ENCODE data around the gene NAALADL2. TPM values are rescaled to one million over a fixed set of nuclear protein-coding genes. Genes with fewer than 3 reads are reported as not detected.
"Not testable (repeated sequence)": the region's sequence is repeated elsewhere in the genome, so short reads cannot be mapped to it uniquely, and the experiment has no call there.

Gene NAALADL2
- total RNA-seq, 2 experiments from 2014 or later, result not detected

GRCh38 chr3:175370426-175370825, 511.3 kb downstream of the NAALADL2 start:
- H3K36me3 Mint-ChIP-seq (ENCODE audit: low read depth); intact Hi-C loops (cut with micrococcal nuclease); H3K27me3 Mint-ChIP-seq (ENCODE audit: low read depth); H3K27ac Mint-ChIP-seq; H3K9me3 Mint-ChIP-seq; DNase-seq; H3K4me1 Mint-ChIP-seq (ENCODE audit: low read depth); H3K4me3 Mint-ChIP-seq; CTCF ChIA-PET: not testable (repeated sequence)

GRCh38 chr3:175371187-175371586, 512.1 kb downstream of the NAALADL2 start:
- not testable (repeated sequence) for H3K4me1 Mint-ChIP-seq (ENCODE audit: low read depth)

GRCh38 chr3:175374705-175375104, 515.6 kb downstream of the NAALADL2 start:
- H3K27ac Mint-ChIP-seq, result no peak overlapping the region
- no peak overlapping the region for H3K4me3 Mint-ChIP-seq
- H3K36me3 Mint-ChIP-seq (ENCODE audit: low read depth), result no peaks in the 10 kb centered on the region
- CTCF ChIA-PET, result no interaction called here
- no peaks in the 10 kb centered on the region for H3K27me3 Mint-ChIP-seq (ENCODE audit: low read depth)
- intact Hi-C loops (cut with micrococcal nuclease), result no loop called here
- no peak for DNase-seq
- no peaks in the 10 kb centered on the region for H3K4me1 Mint-ChIP-seq (ENCODE audit: low read depth)
- H3K9me3 Mint-ChIP-seq, result peaks cover 2% of the 10 kb centered on the region

More at GRCh38 chr3:175371187-175371586, 512.1 kb downstream of the NAALADL2 start:
- H3K4me3 Mint-ChIP-seq; CTCF ChIA-PET; H3K9me3 Mint-ChIP-seq; intact Hi-C loops (cut with micrococcal nuclease); H3K36me3 Mint-ChIP-seq (ENCODE audit: low read depth); H3K27ac Mint-ChIP-seq; DNase-seq; H3K27me3 Mint-ChIP-seq (ENCODE audit: low read depth): not testable (repeated sequence)

- no peaks in the 10 kb centered on the region for H3K27me3 Mint-ChIP-seq (ENCODE audit: low read depth)
- intact Hi-C loops (cut with micrococcal nuclease), result no loop called here
- DNase-seq, result no peak
- H3K36me3 Mint-ChIP-seq (ENCODE audit: low read depth), result no peaks in the 10 kb centered on the region
- CTCF ChIA-PET, result no interaction called here
- H3K27ac Mint-ChIP-seq, result no peak overlapping the region
- H3K9me3 Mint-ChIP-seq, result peaks cover 2% of the 10 kb centered on the region
- no peaks in the 10 kb centered on the region for H3K4me1 Mint-ChIP-seq (ENCODE audit: low read depth)
- H3K4me3 Mint-ChIP-seq, result no peak overlapping the region
These were observed 519.2 kb downstream of the NAALADL2 start for GRCh38 chr3:175378348-175378747.

- DNase-seq, result no peak
- no peak overlapping the region for H3K27ac Mint-ChIP-seq
- CTCF ChIA-PET, result no interaction called here
- H3K36me3 Mint-ChIP-seq (ENCODE audit: low read depth), result no peaks in the 10 kb centered on the region
- intact Hi-C loops (cut with micrococcal nuclease), result no loop called here
- no peaks in the 10 kb centered on the region for H3K27me3 Mint-ChIP-seq (ENCODE audit: low read depth)
- peaks cover 2% of the 10 kb centered on the region for H3K9me3 Mint-ChIP-seq
- H3K4me1 Mint-ChIP-seq (ENCODE audit: low read depth), result no peaks in the 10 kb centered on the region
- no peak overlapping the region for H3K4me3 Mint-ChIP-seq
These were observed 522.6 kb downstream of the NAALADL2 start for GRCh38 chr3:175381685-175382084.

- Mint-ChIP-seq H3K27me3 (ENCODE audit: low read depth) (no peaks in the 10 kb centered on the region), H3K4me1 (ENCODE audit: low read depth) (no peaks in the 10 kb centered on the region), H3K9me3 (peaks cover under 1% of the 10 kb centered on the region), H3K36me3 (ENCODE audit: low read depth) (no peaks in the 10 kb centered on the region), H3K27ac (no peak overlapping the region), H3K4me3 (no peak overlapping the region)
- CTCF ChIA-PET, result no interaction called here
- no peak for DNase-seq
- intact Hi-C loops (cut with micrococcal nuclease), result no loop called here
These were observed 524.2 kb downstream of the NAALADL2 start for GRCh38 chr3:175383371-175383770.

GRCh38 chr3:175383813-175384212, 524.7 kb downstream of the NAALADL2 start:
- Mint-ChIP-seq H3K27me3 (ENCODE audit: low read depth) (no peaks in the 10 kb centered on the region), H3K4me3 (no peak overlapping the region), H3K36me3 (ENCODE audit: low read depth) (no peaks in the 10 kb centered on the region), H3K9me3 (no peaks in the 10 kb centered on the region), H3K4me1 (ENCODE audit: low read depth) (no peaks in the 10 kb centered on the region), H3K27ac (no peak overlapping the region)
- intact Hi-C loops (cut with micrococcal nuclease), result no loop called here
- no peak for DNase-seq
- CTCF ChIA-PET, result no interaction called here

- intact Hi-C loops (cut with micrococcal nuclease), result no loop called here
- no peaks in the 10 kb centered on the region for H3K27me3 Mint-ChIP-seq (ENCODE audit: low read depth)
- CTCF ChIA-PET, result no interaction called here
- no peak overlapping the region for H3K27ac Mint-ChIP-seq
- H3K9me3 Mint-ChIP-seq, result no peaks in the 10 kb centered on the region
- H3K4me1 Mint-ChIP-seq (ENCODE audit: low read depth), result no peaks in the 10 kb centered on the region
- H3K36me3 Mint-ChIP-seq (ENCODE audit: low read depth), result no peaks in the 10 kb centered on the region
- H3K4me3 Mint-ChIP-seq, result no peak overlapping the region
- no peak for DNase-seq
These were observed 525.4 kb downstream of the NAALADL2 start for GRCh38 chr3:175384569-175384968.

- intact Hi-C loops (cut with micrococcal nuclease), result no loop called here
- no peak for DNase-seq
- Mint-ChIP-seq H3K9me3 (peaks cover 4% of the 10 kb centered on the region), H3K27ac (no peak overlapping the region), H3K36me3 (ENCODE audit: low read depth) (no peaks in the 10 kb centered on the region), H3K27me3 (ENCODE audit: low read depth) (no peaks in the 10 kb centered on the region), H3K4me3 (no peak overlapping the region), H3K4me1 (ENCODE audit: low read depth) (no peaks in the 10 kb centered on the region)
- CTCF ChIA-PET, result no interaction called here
These were observed 527.5 kb downstream of the NAALADL2 start for GRCh38 chr3:175386630-175387029.

- Mint-ChIP-seq H3K4me1 (ENCODE audit: low read depth) (no peaks in the 10 kb centered on the region), H3K9me3 (peaks cover 4% of the 10 kb centered on the region), H3K4me3 (no peak overlapping the region), H3K27ac (no peak overlapping the region), H3K27me3 (ENCODE audit: low read depth) (no peaks in the 10 kb centered on the region), H3K36me3 (ENCODE audit: low read depth) (no peaks in the 10 kb centered on the region)
- intact Hi-C loops (cut with micrococcal nuclease), result no loop called here
- CTCF ChIA-PET, result no interaction called here
- no peak for DNase-seq
These were observed 530.4 kb downstream of the NAALADL2 start for GRCh38 chr3:175389560-175389959.

GRCh38 chr3:175391601-175392000, 532.5 kb downstream of the NAALADL2 start:
- no peaks in the 10 kb centered on the region for H3K36me3 Mint-ChIP-seq (ENCODE audit: low read depth)
- no peak for DNase-seq
- H3K27ac Mint-ChIP-seq, result no peak overlapping the region
- peaks cover 6% of the 10 kb centered on the region for H3K9me3 Mint-ChIP-seq
- intact Hi-C loops (cut with micrococcal nuclease), result no loop called here
- H3K4me1 Mint-ChIP-seq (ENCODE audit: low read depth), result no peaks in the 10 kb centered on the region
- no peaks in the 10 kb centered on the region for H3K27me3 Mint-ChIP-seq (ENCODE audit: low read depth)
- H3K4me3 Mint-ChIP-seq, result no peak overlapping the region
- CTCF ChIA-PET, result no interaction called here

GRCh38 chr3:175392653-175393052, 533.5 kb downstream of the NAALADL2 start:
- Mint-ChIP-seq H3K4me1 (ENCODE audit: low read depth) (no peaks in the 10 kb centered on the region), H3K27me3 (ENCODE audit: low read depth) (no peaks in the 10 kb centered on the region), H3K36me3 (ENCODE audit: low read depth) (no peaks in the 10 kb centered on the region), H3K9me3 (peaks cover 7% of the 10 kb centered on the region), H3K4me3 (no peak overlapping the region), H3K27ac (no peak overlapping the region)
- DNase-seq, result no peak
- intact Hi-C loops (cut with micrococcal nuclease), result no loop called here
- CTCF ChIA-PET, result interaction anchor here (0.7 kb wide), 1 partner anchor 883 kb away, joined by 3 read pairs; no protein-coding TSS in a partner anchor

- no peaks in the 10 kb centered on the region for H3K36me3 Mint-ChIP-seq (ENCODE audit: low read depth)
- no peak overlapping the region for H3K27ac Mint-ChIP-seq
- H3K27me3 Mint-ChIP-seq (ENCODE audit: low read depth), result no peaks in the 10 kb centered on the region
- peaks cover 5% of the 10 kb centered on the region for H3K9me3 Mint-ChIP-seq
- CTCF ChIA-PET, result no interaction called here
- no peak for DNase-seq
- no peak overlapping the region for H3K4me3 Mint-ChIP-seq
- no peaks in the 10 kb centered on the region for H3K4me1 Mint-ChIP-seq (ENCODE audit: low read depth)
- intact Hi-C loops (cut with micrococcal nuclease), result no loop called here
These were observed 538.2 kb downstream of the NAALADL2 start for GRCh38 chr3:175397372-175397771.

GRCh38 chr3:175398676-175399075, 539.5 kb downstream of the NAALADL2 start:
- intact Hi-C loops (cut with micrococcal nuclease), result no loop called here
- H3K9me3 Mint-ChIP-seq, result peaks cover 5% of the 10 kb centered on the region
- no peaks in the 10 kb centered on the region for H3K36me3 Mint-ChIP-seq (ENCODE audit: low read depth)
- no peak for DNase-seq
- H3K4me3 Mint-ChIP-seq, result no peak overlapping the region
- H3K4me1 Mint-ChIP-seq (ENCODE audit: low read depth), result no peaks in the 10 kb centered on the region
- H3K27ac Mint-ChIP-seq, result no peak overlapping the region
- no peaks in the 10 kb centered on the region for H3K27me3 Mint-ChIP-seq (ENCODE audit: low read depth)
- CTCF ChIA-PET, result no interaction called here

Data from activated naive CD4-positive, alpha-beta T cell treated with anti-CD3 and anti-CD28 coated beads for 36 hours (primary cell).